VCaP (cell line): ENCODE measurements around the gene STK38L.
A peak's percentile ranks its signal among the peaks of the same experiment; 100 is the strongest.

Source experiments
- H3K27ac ChIP-seq: fragments of 450-650 bp; 2 replicates; pipeline ENCODE4 v1.5.1; 2017
- CTCF ChIP-seq: fragments of 450-650 bp; conservative IDR thresholded peaks from 2 replicates; pipeline ENCODE4 v1.5.1; 2017; ENCODE audit warnings: mild to moderate bottlenecking, moderate library complexity

STK38L gene

GRCh38 chr12:27319848-27320247 lies 75.8 kb downstream of the STK38L start:
- H3K27ac ChIP-seq: no peak overlapping the region
- TF ChIP-seq CTCF: no peak

GRCh38 chr12:27324530-27324929 lies 80.4 kb downstream of the STK38L start:
- no peak for TF ChIP-seq CTCF
- H3K27ac ChIP-seq: no peak overlapping the region

- no peak for TF ChIP-seq CTCF
- no peak overlapping the region for H3K27ac ChIP-seq
These were observed 86.8 kb downstream of the STK38L start for GRCh38 chr12:27330846-27331245.

- no peak overlapping the region for H3K27ac ChIP-seq
- no peak for TF ChIP-seq CTCF
These were observed 87.3 kb downstream of the STK38L start for GRCh38 chr12:27331291-27331926.

GRCh38 chr12:27331927-27332324 lies 87.8 kb downstream of the STK38L start:
- no peak overlapping the region; the same call in 1 of the 2 replicates for H3K27ac ChIP-seq
- no peak for TF ChIP-seq CTCF

GRCh38 chr12:27332407-27332713 lies 88.3 kb downstream of the STK38L start:
- TF ChIP-seq CTCF: no peak
- peak overlapping the region; percentile 53; the same call in 1 of the 2 replicates for H3K27ac ChIP-seq

GRCh38 chr12:27332714-27333402 lies 88.8 kb downstream of the STK38L start, which contains the start of gene BMAL2:
TSS of gene BMAL2 (plus strand) at chr12:27332836. CDS start at chr12:27333073, 237 bp downstream.
- H3K27ac ChIP-seq: peak within 1 kb of the TSS; percentile 53; the same call in 1 of the 2 replicates
- TF ChIP-seq CTCF: no peak
